ENCODE data around the gene LPP.
A peak's percentile ranks its signal among the peaks of the same experiment; 100 is the strongest.

GRCh38 chr3:188573291-188573940, 419.5 kb downstream of the LPP start:
- TF ChIP-seq CTCF (IDR thresholded peaks at IDR 0.05 in 2 of 3, conservative IDR thresholded peaks at IDR 0.05 in 1 of 3; ENCODE audit: control insufficient read depth in 2 of 3, extremely low read depth in 1 of 3, insufficient read depth in 1 of 3, low read depth in 3 of 3, low read length in 3 of 3), result peak in 1 of 3 experiments; percentile 12; a peak in 1 of 6 replicates
- no peak for TF ChIP-seq TBL1XR1 (IDR thresholded peaks at IDR 0.05; ENCODE audit: low read depth, low read length)
- TF ChIP-seq EZH2 (IDR thresholded peaks at IDR 0.05; ENCODE audit: borderline replicate concordance, control insufficient read depth, low read depth, low read length), result no peak
- no peak for TF ChIP-seq KDM1A (IDR thresholded peaks at IDR 0.05; ENCODE audit: borderline replicate concordance)

Data from GM12878 (cell line).